NCI-H524 treated with DMSO at 0.1 percent for 48 hours (cell line): ENCODE data around the gene RAB12.
A peak's percentile ranks its signal among the peaks of the same experiment; 100 is the strongest.
"Not testable (repeated sequence)": the region's sequence is repeated elsewhere in the genome, so short reads cannot be mapped to it uniquely, and the experiment has no call there.

Source experiments
- DNase-seq: peaks from one replicate; lab custom pipeline; 2025; lab: John Stamatoyannopoulos, UW

Gene RAB12, protein sequence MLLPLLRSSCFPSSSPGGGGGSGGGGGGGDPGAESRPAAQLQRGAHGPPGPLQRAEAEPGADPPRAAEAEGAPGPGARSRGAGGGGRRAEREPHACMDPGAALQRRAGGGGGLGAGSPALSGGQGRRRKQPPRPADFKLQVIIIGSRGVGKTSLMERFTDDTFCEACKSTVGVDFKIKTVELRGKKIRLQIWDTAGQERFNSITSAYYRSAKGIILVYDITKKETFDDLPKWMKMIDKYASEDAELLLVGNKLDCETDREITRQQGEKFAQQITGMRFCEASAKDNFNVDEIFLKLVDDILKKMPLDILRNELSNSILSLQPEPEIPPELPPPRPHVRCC

DNA sequence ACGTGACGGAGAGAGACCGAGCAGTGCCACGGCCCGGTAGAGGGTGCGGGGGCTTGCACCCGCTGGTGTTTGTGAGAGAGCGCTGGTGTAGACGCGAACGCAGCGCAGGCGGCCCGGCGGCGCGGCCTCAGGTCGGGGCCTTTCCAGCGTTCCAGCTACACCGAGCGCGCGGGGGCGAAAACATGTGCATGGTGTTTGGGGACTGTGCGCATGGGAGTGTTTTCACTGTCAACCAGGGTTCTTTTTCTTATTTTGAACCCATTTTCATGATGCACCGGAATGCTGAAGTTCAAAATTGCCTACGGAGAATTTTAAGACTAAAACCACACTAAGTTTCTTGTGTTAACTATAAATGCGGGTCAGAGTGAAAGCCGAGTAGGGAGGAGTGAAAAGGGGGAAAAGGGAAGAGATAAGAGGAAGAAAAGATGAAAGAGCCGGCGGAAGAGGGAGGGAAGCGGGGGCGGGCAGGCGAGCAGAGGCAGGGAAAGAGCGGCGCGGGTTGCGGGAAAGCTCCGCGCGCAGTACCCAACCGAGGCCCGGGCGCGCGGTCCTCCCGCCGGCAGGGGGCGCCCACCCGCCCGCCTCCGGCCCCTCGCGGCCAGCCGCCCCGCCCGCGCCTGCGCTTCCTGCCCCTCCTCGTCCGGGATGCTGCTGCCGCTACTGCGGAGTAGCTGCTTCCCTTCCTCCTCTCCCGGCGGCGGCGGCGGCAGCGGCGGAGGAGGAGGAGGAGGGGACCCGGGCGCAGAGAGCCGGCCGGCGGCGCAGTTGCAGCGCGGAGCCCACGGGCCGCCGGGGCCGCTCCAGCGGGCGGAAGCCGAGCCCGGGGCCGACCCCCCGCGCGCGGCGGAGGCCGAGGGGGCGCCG, at the start of gene RAB12:
TSS of gene RAB12 (plus strand) at position 643 of the 864 bp plus-strand sequence. CDS start at position 646, 3 bp downstream.
- DNase-seq: peak; percentile 7

DNA sequence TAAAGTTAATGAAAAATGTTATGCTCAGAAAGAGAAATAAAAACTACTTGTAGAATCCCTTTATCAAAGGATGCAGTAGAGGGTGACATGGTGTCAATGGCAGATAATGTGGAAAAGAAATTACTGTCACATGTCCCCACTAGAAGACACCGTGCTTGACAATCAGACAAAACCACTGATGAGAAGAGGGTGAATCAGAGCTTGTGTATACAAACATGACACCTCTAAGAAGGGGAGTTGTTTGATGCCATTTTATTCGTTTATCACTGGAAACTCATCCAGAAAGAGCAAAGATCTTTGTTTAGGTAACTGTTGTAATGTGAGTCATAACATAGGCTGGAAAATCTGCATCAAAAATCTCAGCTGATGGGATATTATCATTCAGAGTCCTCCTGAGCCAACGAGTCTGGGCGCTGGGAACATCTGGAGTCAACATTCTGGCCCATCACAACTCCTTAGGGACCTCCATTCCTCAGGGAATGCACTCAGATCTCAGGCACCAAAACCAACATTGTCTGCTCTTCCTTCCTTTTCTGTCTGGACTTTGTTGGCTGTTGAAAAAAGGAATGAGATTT, 49.5 kb upstream of the RAB12 start:
- DNase-seq: no peak

DNA sequence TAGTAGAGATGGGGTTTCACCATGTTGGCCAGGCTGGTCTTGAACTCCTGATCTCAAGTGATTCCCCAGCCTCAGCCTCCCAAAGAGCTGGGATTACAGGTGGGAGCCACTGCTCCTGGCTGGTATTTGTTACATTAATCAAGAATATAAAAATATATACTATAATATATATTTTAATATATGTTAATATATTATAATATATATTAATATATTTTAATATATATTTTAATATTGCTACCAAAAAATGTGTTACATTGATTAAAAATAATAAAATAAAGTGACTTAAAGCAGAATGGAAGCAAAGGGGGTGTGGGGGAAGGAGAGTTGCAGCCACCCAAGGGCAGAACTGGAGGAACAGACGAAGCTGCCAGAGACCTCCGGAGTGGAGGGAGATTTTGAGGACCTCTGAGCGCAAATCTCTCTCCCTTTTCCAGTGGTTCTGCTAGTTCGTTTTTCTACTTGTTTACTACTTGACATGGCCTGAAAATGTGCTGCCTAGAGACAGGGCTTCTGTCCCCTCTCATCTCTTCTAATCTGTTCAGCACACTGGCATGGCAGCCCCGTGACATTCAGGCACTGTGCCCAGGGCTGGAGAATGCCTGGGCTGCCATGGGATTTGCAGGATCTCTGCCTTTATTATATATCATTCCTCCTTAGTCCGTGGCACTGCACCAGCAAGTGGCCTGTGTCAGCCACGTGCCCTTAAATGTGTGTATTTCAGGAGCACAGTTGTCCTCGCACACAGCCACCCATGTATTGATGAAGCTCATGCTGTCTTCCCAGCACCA, 47.9 kb upstream of the RAB12 start:
- no peak for DNase-seq

DNA sequence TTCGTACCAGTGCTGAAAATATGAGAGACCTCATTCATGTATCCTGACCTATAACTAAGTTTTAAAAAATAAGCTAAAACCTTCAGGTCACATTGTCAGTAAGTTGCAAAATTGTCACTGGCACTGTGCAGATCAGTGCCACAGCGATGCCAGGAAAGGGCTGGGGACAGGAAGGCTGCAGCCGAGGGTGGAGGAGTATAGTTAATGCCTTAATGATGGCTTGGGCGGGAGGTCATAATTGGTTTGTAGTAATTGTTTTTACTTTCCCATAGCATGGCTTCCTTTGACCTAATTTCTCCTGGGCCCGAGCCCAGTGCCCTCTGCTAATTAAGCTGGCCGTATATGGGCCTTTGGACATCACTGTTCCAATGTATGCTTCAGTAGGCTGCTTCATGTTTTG, 47.2 kb upstream of the RAB12 start:
- no peak for DNase-seq

DNA sequence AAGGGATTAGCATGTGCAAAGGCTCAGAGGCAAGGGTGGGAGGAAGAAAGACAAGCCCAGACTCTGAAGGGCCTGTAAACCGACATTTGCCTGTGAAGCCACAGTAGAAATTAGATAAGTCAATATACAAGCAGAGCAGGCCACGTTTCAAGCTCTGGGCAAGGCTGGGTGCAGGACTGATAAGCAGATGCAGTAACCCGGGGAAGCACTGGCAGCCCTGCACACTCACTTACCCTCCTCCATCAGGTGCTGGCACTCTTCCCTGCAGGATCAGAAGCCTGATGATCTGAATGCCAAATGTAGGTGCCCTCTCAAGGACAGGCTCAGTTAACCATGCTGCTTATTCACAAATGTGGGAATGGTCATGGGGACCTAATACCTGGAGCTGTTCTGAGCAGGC, 46.3 kb upstream of the RAB12 start:
- no peak for DNase-seq

DNA sequence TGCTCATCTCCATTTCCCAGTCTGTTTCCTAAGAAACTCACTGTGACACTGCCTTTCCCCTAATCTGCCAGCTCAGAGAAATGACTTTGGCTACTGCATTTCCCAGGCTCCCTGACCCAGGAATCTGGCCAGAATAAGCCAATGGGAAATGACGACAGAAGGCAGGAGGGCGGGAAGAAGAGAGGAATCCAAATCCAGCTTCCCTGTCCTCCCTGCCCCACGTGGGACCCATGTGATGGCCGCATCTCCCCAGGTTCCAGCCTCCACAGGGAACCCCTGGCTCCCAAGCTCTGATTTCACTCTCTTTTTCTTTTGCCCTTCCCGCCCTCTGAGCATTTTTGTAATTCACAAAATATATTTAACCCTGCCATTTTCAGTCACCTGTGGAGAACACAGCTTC, 37.8 kb upstream of the RAB12 start:
- no peak for DNase-seq

DNA sequence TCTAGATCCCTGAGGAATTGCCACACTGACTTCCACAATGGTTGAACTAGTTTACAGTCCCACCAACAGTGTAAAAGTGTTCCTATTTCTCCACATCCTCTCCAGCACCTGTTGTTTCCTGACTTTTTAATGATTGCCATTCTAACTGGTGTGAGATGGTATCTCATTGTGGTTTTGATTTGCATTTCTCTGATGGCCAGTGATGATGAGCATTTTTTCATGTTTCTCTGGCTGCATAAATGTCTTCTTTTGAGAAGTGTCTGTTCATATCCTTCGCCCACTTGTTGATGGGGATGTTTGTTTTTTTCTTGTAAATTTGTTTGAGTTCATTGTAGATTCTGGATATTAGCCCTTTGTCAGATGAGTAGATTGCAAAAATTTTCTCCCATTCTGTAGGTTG, 35.5 kb upstream of the RAB12 start:
- DNase-seq: not testable (repeated sequence)

DNA sequence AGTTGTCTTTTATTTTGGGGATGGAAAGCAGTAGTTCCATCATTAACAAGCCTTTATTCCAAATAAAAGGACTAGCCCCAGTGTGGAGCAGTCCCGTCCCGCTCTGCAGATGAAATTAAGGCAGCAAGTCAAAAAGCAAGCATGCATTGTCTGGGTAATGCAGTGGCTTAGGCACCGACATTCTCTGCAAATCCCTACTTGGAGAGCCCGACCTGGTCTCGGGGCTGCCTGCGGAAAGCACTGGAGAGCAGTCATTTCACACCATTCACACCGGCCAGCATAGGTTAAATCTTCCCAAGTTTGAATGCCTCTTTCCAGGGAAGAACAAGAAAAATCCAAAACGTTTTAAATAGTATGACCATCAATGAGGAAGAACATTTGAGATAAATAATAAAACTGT, 24.4 kb upstream of the RAB12 start:
- DNase-seq: no peak

DNA sequence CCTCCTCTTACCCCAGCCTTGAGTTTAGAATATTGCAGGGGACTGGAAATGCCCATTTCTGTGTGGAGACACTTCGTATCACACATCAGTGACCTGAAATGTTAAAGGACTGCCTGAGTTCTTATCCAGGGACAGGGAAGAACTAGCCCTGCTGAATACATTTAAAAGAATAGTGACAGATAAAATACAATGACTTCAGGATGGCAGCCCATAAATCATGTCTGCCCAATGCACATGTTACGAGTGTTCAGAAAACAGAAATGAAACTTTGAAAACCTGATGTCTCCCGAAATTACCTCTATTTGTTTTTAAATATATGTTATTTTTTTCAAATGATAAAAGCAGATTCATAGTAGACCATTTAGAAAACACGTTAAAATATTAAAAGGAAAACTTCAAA, 22.3 kb upstream of the RAB12 start:
- no peak for DNase-seq

DNA sequence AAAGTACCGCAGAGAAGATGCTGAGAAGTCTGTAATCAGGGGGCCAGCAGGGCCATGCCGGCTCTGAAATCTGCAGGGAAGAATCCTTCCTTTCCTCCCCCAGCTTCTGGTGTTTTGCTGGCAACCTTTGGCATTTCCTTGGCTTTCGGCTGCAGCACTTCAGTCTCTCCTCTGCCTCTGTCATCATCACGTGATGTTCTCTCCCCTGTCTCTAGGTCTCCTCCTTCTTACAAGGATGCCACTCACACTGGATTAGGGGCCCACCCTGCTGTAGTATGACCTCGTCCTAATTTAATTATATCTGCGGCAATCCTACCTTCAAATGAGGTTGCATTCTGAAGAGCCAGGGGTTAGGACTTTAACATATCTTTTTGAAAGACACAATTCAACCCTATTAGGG, 13.8 kb upstream of the RAB12 start:
- no peak for DNase-seq

DNA sequence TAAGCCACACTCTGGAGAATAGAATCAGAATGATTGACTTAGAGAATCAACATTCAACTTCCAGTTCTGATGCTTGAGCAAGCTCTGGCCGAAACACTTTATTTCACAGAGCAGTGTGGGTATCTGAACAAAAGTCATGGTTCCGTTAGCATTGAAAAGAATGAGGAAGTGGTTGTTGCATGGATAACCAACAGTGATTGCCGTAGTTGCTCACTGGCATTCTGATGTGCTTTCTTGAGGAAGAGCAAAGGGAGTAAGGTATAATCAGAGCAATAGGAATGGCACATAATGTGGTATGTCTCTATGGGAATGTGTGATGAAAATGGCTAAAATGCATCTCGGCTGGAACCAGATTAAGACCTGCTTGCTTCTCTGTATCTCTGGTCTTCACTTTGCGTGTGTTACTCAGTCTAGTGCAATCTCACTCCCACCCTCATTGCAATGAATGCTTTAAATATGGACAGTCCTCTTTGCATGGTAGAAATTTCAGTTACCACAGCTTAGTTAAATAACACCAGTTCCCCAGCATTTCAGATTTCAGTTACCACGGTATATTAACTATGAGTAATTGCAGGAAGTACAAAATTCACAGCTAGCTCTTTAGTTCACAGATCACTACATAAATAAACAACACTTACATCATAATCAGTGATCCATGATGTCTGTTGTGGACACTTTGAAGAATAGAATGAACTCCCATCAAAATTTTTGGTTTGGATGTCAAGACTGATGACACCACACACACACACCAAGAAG, 7.8 kb upstream of the RAB12 start:
- DNase-seq: no peak

DNA sequence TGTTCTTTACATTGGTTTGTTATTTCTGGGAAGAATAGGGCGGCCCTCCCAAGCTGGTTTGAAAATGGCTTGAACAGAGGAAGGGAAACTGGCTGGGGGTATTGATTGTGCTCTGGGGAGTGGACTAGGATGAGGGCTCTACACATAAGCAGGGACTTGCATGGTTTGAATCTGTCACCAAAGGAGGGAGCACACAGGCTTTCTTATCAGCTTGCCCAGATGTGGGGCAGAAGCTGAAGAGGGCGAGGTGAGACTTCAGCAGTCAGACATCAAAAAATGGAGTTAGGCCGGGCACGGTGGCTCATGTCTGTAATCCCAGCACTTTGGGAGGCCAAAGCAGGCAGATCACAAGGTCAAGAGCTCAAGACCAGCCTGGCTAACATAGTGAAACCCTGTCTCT, 7.2 kb upstream of the RAB12 start:
- DNase-seq: no peak

DNA sequence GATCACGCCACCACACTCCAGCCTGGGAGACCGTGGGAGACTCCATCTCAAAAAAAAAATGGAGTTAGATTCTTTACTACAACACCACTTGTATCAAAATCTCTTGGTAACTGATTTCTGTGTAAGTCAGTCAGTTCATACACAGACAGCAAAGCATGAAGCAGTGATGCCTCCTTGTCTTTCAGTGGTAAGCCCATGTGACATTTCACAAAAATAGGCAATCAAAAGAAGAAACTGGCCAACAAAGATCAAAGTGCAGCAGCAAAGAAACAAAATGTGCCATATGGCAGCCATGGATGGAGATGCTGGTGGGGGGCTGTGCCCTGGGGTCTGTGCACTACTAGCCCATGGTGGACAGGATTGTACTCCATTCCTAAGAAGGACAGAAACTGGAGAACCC, 6.7 kb upstream of the RAB12 start:
- DNase-seq: no peak

DNA sequence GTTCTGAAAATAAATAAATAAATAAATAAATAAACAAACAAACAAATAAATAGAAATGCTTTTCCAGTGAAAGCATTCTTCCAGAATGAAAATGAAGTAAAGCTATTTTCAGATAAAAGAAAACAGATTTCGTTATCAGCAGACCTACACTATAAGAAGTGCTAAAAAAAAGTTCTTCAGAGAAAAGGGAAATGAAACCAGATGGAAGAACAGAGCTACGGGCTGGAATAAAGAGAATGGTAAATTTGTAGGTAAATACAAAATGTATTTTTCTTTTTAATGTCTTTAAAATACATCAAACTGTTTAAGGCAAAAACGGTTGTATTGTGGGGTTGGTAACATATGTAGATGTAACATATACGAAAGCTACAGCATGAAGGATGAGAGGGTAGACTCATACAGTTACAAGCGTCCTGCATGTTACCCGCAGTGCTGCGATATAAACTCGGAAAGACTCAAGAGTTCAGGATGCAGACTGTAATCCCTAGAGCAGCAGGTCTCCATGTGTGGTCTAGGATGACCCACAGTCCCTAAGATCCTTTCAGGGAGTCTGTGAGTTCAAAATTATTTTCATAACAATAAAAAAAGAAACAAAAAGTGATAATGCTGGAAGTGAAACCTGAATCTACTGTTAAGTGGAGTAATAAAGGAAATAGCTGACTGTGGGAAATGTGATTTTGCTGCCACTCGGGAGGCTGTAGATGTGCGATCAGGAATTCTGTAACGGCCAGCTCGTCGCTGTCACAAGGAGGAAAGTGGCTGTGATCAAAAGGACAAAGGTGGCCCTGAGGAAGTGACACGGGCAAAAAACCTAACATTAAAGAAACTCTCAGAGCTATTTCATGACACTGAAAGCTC, 5.3 kb upstream of the RAB12 start:
- no peak for DNase-seq

DNA sequence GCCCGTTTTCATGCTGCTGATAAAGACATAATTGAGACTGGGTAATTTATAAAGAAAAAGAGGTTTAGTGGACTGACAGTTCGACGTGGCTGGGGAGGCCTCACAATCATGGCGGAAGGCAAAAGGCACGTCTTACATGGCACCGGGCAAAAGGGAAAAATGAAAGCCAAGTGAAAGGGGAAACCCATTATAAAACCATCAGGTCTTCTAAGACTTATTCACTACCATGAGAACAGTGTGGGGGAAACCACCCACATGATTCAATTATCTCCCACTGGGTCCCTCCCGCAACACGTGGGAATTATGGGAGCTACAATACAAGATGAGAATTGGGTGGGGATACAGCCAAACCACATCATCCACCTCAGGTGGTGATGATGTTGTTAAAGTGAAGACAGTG, 3.3 kb upstream of the RAB12 start:
- no peak for DNase-seq

DNA sequence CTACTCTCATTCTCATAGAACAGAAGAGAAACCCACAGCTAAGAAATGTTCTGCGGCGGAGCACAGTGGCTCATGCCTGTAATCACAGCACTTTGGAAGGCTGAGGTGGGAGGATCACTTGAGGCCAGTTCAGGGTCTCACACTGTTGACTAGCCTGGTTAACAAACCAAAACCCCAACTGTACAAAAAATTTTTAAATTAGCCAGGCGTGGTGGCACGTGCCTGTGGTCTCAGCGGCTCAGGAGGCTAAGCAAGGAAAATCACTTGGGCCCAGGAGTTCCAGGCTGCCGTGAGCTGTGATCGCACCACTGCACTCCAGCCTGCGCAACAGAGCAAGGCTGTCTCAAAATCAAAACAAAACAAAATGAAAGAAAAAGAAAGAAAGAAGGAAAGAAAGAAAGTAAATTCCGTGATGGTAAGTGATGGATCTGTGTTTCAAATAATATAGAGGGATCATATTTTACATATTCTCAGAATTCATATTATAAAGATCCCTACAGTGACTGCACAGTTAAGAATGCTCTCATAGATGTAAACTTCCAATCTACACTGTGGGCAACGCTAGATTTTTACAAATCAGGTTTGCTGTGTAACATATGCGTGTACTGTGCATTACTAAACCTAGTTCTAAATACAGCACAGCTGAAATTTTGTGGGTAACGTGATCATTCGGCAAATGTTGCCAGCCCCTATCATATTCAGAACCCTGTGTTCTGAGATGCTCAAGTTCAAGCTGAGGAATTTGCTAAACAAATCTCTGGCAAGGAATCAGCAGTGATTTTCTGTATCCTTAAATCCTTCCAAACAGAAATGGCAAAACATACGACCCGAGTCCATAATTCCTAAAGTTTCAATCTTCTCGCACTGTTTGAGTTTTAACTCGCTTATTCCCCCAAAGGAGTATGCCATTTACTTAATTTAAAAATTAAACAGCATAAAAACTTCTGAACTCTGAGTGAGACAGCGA, 1.2 kb upstream of the RAB12 start:
- DNase-seq: no peak

DNA sequence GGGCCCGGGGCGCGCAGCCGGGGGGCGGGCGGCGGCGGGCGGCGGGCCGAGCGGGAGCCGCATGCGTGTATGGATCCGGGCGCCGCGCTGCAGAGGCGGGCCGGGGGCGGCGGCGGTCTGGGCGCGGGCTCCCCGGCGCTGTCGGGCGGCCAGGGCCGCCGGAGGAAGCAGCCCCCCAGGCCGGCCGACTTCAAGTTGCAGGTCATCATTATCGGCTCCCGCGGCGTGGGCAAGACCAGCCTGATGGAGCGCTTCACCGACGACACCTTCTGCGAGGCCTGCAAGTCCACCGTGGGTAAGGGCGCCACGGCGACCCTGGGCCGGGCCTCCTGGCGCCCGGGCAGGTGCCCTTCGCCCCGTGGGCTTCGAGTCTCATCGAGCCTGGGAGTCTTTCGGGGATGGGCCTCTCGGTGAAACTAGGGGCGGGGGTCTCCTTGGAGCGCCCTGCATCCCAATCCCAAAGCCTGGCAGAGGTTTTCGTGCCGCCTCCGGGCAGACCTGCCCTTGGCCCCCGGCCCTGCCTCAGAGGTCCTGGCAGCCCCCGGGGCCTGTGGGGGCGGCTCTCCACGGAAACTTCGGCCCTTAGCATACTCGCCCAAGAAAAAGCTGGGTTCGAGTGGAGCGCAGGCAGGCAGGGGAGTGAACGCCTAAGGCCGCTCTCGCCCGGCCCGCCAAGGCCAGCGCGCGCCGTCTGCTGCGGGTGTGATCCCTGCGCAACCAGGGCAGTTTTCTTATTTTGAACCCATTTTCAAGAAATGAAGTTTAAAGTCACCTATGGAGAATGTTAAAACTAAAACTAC, 622 bp downstream of the RAB12 start:
- DNase-seq: no peak

DNA sequence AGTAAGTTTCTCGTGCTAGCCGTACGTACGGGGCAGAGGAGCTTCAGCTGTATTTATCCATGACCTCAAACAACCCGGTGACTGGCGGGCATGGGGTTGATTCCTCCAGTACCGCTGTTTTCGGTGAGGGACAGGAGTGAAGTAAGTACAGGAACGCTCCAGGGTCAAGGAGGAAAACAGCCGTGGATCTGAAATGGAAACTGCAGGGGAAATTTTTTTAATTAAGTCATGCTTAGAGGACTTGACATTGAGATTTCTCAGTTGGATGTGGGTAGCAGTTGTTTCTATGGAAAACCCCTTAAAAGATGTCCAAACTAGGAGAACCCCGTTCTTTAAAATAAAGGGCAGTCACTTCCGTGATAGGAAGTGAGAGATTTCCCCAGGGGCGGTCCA, 1.2 kb downstream of the RAB12 start:
- DNase-seq: no peak
